Suprapubic skin (tissue), 3 donors: ENCODE measurements around the gene DNAJC15.

Experiments used
- POLR2AphosphoS5 ChIP-seq, 3 donors: sonication (generic); formaldehyde crosslinking; IDR thresholded peaks; one replicate each; pipeline ENCODE4 v1.6.1; 2017; ENCODE audit warnings: antibody characterized with exemption in 3 of 3
- TF ChIP-seq, protein P1 (sequence below), 2 donors: fragments of 200-600 bp in 1 of 2; fragments of 450-650 bp in 1 of 2; sonication (generic) in 1 of 2; IDR thresholded peaks; one replicate each; pipeline ENCODE4 v1.5.1; 2016 to 2019; ENCODE audit warnings: antibody characterized with exemption in 2 of 2, mild to moderate bottlenecking in 1 of 2, moderate library complexity in 1 of 2

DNA sequence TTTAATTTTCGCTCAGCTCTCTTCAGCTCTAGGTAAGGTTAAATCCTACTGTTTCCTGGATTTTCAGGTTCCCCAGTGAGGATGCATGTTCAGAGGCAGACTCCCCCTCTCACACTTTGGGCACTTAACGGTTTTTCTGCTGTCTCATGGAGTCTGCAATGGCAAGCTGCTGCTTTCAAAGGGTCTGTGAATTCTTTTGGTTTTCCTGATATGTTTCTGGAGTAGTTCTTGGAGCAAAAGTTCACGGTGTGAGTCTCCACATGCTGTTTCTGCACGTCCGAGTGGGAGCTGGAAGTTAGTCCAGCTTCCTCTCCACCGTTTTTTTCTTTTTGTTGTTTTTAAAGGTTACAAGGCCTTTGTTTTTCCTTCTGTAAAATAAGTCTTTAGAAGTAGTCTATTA is 35.4 kb downstream of the DNAJC15 start:
- TF ChIP-seq, protein P1, sequence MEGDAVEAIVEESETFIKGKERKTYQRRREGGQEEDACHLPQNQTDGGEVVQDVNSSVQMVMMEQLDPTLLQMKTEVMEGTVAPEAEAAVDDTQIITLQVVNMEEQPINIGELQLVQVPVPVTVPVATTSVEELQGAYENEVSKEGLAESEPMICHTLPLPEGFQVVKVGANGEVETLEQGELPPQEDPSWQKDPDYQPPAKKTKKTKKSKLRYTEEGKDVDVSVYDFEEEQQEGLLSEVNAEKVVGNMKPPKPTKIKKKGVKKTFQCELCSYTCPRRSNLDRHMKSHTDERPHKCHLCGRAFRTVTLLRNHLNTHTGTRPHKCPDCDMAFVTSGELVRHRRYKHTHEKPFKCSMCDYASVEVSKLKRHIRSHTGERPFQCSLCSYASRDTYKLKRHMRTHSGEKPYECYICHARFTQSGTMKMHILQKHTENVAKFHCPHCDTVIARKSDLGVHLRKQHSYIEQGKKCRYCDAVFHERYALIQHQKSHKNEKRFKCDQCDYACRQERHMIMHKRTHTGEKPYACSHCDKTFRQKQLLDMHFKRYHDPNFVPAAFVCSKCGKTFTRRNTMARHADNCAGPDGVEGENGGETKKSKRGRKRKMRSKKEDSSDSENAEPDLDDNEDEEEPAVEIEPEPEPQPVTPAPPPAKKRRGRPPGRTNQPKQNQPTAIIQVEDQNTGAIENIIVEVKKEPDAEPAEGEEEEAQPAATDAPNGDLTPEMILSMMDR (IDR thresholded peaks at IDR 0.05) = no peak
- no peak for TF ChIP-seq POLR2AphosphoS5 (IDR thresholded peaks at IDR 0.05)
